ENCODE measurements around the gene CRTC3. TPM values are rescaled to one million over a fixed set of nuclear protein-coding genes. Genes with fewer than 3 reads are reported as not detected.
A peak's percentile ranks its signal among the peaks of the same experiment; 100 is the strongest.
"Not testable (repeated sequence)": the region's sequence is repeated elsewhere in the genome, so short reads cannot be mapped to it uniquely, and the experiment has no call there.

Gene CRTC3
- total RNA-seq, 1 donor: 17.2 TPM

- no peak for DNase-seq (ENCODE audit: low read depth in 2 of 3, low spot score in 2 of 3)
These were observed 137.5 kb downstream of the CRTC3 start for GRCh38 chr15:90667073-90667754.

GRCh38 chr15:90667755-90668345 is 138.1 kb downstream of the CRTC3 start:
- DNase-seq (ENCODE audit: low read depth in 2 of 3, low spot score in 2 of 3): not testable (repeated sequence)

GRCh38 chr15:90670631-90671030 is 140.9 kb downstream of the CRTC3 start:
- DNase-seq (ENCODE audit: low read depth in 2 of 3, low spot score in 2 of 3): not testable (repeated sequence)

GRCh38 chr15:90671216-90671615 is 141.5 kb downstream of the CRTC3 start:
- DNase-seq (ENCODE audit: low read depth in 2 of 3, low spot score in 2 of 3): no peak

GRCh38 chr15:90673357-90673756 is 143.6 kb downstream of the CRTC3 start:
- DNase-seq (ENCODE audit: low read depth in 2 of 3, low spot score in 2 of 3): not testable (repeated sequence)

- DNase-seq (ENCODE audit: low read depth in 2 of 3, low spot score in 2 of 3): no peak
These were observed 144.8 kb downstream of the CRTC3 start for GRCh38 chr15:90674476-90674875.

- DNase-seq (ENCODE audit: low read depth in 2 of 3, low spot score in 2 of 3): no peak
These were observed 145.7 kb downstream of the CRTC3 start for GRCh38 chr15:90675464-90675863.

GRCh38 chr15:90677807-90678790 is 148.4 kb downstream of the CRTC3 start:
- peak in 1 of 3 donors; percentile 59 for DNase-seq (ENCODE audit: low read depth in 2 of 3, low spot score in 2 of 3)

- DNase-seq (ENCODE audit: low read depth in 2 of 3, low spot score in 2 of 3): no peak
These were observed 150.2 kb downstream of the CRTC3 start for GRCh38 chr15:90679959-90680358.

GRCh38 chr15:90680371-90680935 is 150.7 kb downstream of the CRTC3 start:
- DNase-seq (ENCODE audit: low read depth in 2 of 3, low spot score in 2 of 3): no peak

GRCh38 chr15:90681056-90681455 is 151.3 kb downstream of the CRTC3 start:
- DNase-seq (ENCODE audit: low read depth in 2 of 3, low spot score in 2 of 3): no peak

- no peak for DNase-seq (ENCODE audit: low read depth in 2 of 3, low spot score in 2 of 3)
These were observed 151.8 kb downstream of the CRTC3 start for GRCh38 chr15:90681480-90681879.

GRCh38 chr15:90683371-90683770 is 153.6 kb downstream of the CRTC3 start:
- DNase-seq (ENCODE audit: low read depth in 2 of 3, low spot score in 2 of 3): no peak

GRCh38 chr15:90683876-90684275 is 154.2 kb downstream of the CRTC3 start:
- DNase-seq (ENCODE audit: low read depth in 2 of 3, low spot score in 2 of 3): no peak

GRCh38 chr15:90684281-90684680 is 154.6 kb downstream of the CRTC3 start:
- DNase-seq (ENCODE audit: low read depth in 2 of 3, low spot score in 2 of 3): no peak

- DNase-seq (ENCODE audit: low read depth in 2 of 3, low spot score in 2 of 3): peak in 2 of 3 donors; percentile 56 to 89
These were observed 156.1 kb downstream of the CRTC3 start for GRCh38 chr15:90685591-90686434.

GRCh38 chr15:90686435-90687218 is 156.9 kb downstream of the CRTC3 start:
- DNase-seq (ENCODE audit: low read depth in 2 of 3, low spot score in 2 of 3): peak in 2 of 3 donors; percentile 79 to 93

- DNase-seq (ENCODE audit: low read depth in 2 of 3, low spot score in 2 of 3): not testable (repeated sequence)
These were observed 159.7 kb downstream of the CRTC3 start for GRCh38 chr15:90689326-90689961.

GRCh38 chr15:90690585-90690984 is 160.9 kb downstream of the CRTC3 start:
- no peak for DNase-seq (ENCODE audit: low read depth in 2 of 3, low spot score in 2 of 3)
